H1 (cell line): Measurements from ENCODE around the gene SRRM3. TPM values are rescaled to one million over a fixed set of nuclear protein-coding genes. Genes with fewer than 3 reads are reported as not detected.

Experiments
- CTCF ChIA-PET: fragments of 300-600 bp; sonication (Branson Sonifier 250); formaldehyde crosslinking; loops from one replicate; lab custom pipeline; 2021; ENCODE audit not compliant: partially characterized antibody; lab: Charles Lee
- POLR2A ChIA-PET: fragments of 300-600 bp; sonication (Branson Sonifier 250); formaldehyde crosslinking; loops from one replicate; lab custom pipeline; 2021; ENCODE audit warnings: inconsistent platforms; ENCODE audit not compliant: partially characterized antibody; lab: Charles Lee
- DNase-seq, 2 experiments: peaks; one replicate each; pipeline versions ENCODE4 v3.0.0 to v3.0.0-alpha.2; 2010 to 2022; ENCODE audit warnings: low spot score in 2 of 2, low read depth in 1 of 2, mixed read lengths in 1 of 2
- FAIRE-seq: peaks from 2 replicates; lab custom pipeline; 2011; peaks lifted over from hg19 to GRCh38; lab: Jason Lieb, UNC
- H2AFZ ChIP-seq: 2 replicates; pipeline ENCODE4 v1.8.1; 2012; ENCODE audit warnings: low read length, inconsistent platforms
- H2AK5ac ChIP-seq: 2 replicates; pipeline ENCODE4 v1.6.1; 2013; ENCODE audit warnings: low read depth, low read length
- H2BK120ac ChIP-seq: replicated peaks from 2 replicates; pipeline ENCODE3; 2013; ENCODE audit warnings: low read depth, low read length, inconsistent platforms
- H2BK12ac ChIP-seq: 2 replicates; pipeline ENCODE4 v1.6.1; 2013; ENCODE audit warnings: low read depth, low read length
- H2BK15ac ChIP-seq: 2 replicates; pipeline ENCODE4 v1.6.1; 2013; ENCODE audit warnings: low read length
- H2BK20ac ChIP-seq: 2 replicates; pipeline ENCODE4 v1.6.1; 2013; ENCODE audit warnings: low read length
- H2BK5ac ChIP-seq: 2 replicates; pipeline ENCODE4 v1.6.1; 2013; ENCODE audit warnings: low read depth, low read length
- H3K14ac ChIP-seq: 2 replicates; pipeline ENCODE4 v1.6.1; 2013; ENCODE audit warnings: inconsistent platforms; ENCODE audit not compliant: insufficient read length
- H3K18ac ChIP-seq: 2 replicates; pipeline ENCODE4 v1.6.1; 2013; ENCODE audit warnings: low read length; ENCODE audit errors: extremely low read depth
- H3K23ac ChIP-seq: 2 replicates; pipeline ENCODE4 v1.6.1; 2013; ENCODE audit warnings: inconsistent platforms; ENCODE audit not compliant: insufficient read length
- H3K23me2 ChIP-seq: 2 replicates; pipeline ENCODE4 v1.6.1; 2013; ENCODE audit warnings: low read depth, low read length
- H3K27ac ChIP-seq: 2 replicates; pipeline ENCODE4 v1.6.1; 2011; ENCODE audit warnings: low read depth, low read length, inconsistent platforms
- H3K27me3 ChIP-seq, 4 experiments: replicated peaks in 1 of 4; 1 replicate in 1 of 4; 2 replicates in 3 of 4; pipeline versions ENCODE4 v1.6.1 to v1.8.1; 2011 to 2013; ENCODE audit warnings: low read length in 3 of 4, mild to moderate bottlenecking in 3 of 4, inconsistent platforms in 2 of 4, mixed read lengths in 2 of 4, moderate library complexity in 1 of 4; ENCODE audit not compliant: control insufficient read depth in 3 of 4, insufficient read depth in 3 of 4; ENCODE audit errors: extremely low read depth in 1 of 4
- H3K36me3 ChIP-seq, 4 experiments: 2 replicates each; pipeline versions ENCODE4 v1.6.1 to v1.8.1; 2011 to 2013; ENCODE audit warnings: mild to moderate bottlenecking in 4 of 4, low read length in 3 of 4, moderate library complexity in 2 of 4, control low read depth in 1 of 4, inconsistent platforms in 1 of 4; ENCODE audit not compliant: insufficient read depth in 4 of 4, control insufficient read depth in 2 of 4
- H3K4ac ChIP-seq: replicated peaks from 2 replicates; pipeline ENCODE3; 2013; ENCODE audit warnings: low read length, low read depth, mixed read lengths, inconsistent platforms; ENCODE audit not compliant: insufficient read length
- H3K4me1 ChIP-seq, 4 experiments: replicated peaks in 1 of 4; 1 replicate in 1 of 4; 2 replicates in 3 of 4; pipeline versions ENCODE4 v1.6.1 to v1.8.1; 2011 to 2013; ENCODE audit warnings: low read length in 3 of 4, inconsistent platforms in 2 of 4, mixed read lengths in 1 of 4; ENCODE audit not compliant: insufficient read depth in 4 of 4, control insufficient read depth in 3 of 4
- H3K4me2 ChIP-seq, 2 experiments: 2 replicates each; pipeline versions ENCODE4 v1.6.1 to v1.8.1; 2011 to 2013; ENCODE audit warnings: low read depth in 2 of 2, low read length in 2 of 2, control low read depth in 1 of 2, inconsistent platforms in 1 of 2, mild to moderate bottlenecking in 1 of 2; ENCODE audit not compliant: insufficient read depth in 1 of 2
- H3K4me3 ChIP-seq, 4 experiments: fragments of 200-600, 300-600 bp in 1 of 4; sonication (generic), shearing (Covaris generic), sonication (Bioruptor Twin) in 1 of 4; 2 replicates each; pipeline versions ENCODE4 v1.5.1 to v1.8.1; 2011 to 2016; ENCODE audit warnings: low read length in 4 of 4, low read depth in 3 of 4, control low read depth in 2 of 4, inconsistent platforms in 2 of 4, mild to moderate bottlenecking in 2 of 4, mixed read lengths in 1 of 4, moderate library complexity in 1 of 4; ENCODE audit not compliant: insufficient read depth in 2 of 4; ENCODE audit errors: extremely low read depth in 1 of 4
- H3K56ac ChIP-seq: replicated peaks from 2 replicates; pipeline ENCODE3; 2013; ENCODE audit warnings: low read depth, mild to moderate bottlenecking, mixed read lengths, low read length, inconsistent platforms; ENCODE audit not compliant: insufficient read length
- H3K79me1 ChIP-seq: 2 replicates; pipeline ENCODE4 v1.6.1; 2013; ENCODE audit warnings: low read depth, low read length, control low read depth
- H3K79me2 ChIP-seq, 2 experiments: 2 replicates each; pipeline versions ENCODE4 v1.6.1 to v1.8.1; 2012 to 2013; ENCODE audit warnings: low read length in 2 of 2, mild to moderate bottlenecking in 2 of 2, inconsistent platforms in 1 of 2; ENCODE audit not compliant: insufficient read depth in 2 of 2, control insufficient read depth in 1 of 2
- H3K9ac ChIP-seq, 4 experiments: replicated peaks in 1 of 4; 1 replicate in 1 of 4; 2 replicates in 3 of 4; pipeline versions ENCODE4 v1.6.1 to v1.8.1; 2011 to 2013; ENCODE audit warnings: low read depth in 3 of 4, low read length in 3 of 4, control low read depth in 2 of 4, mild to moderate bottlenecking in 2 of 4, moderate library complexity in 2 of 4, inconsistent platforms in 1 of 4; ENCODE audit errors: extremely low read depth in 1 of 4
- H3K9me3 ChIP-seq, 2 experiments: 2 replicates each; pipeline versions ENCODE4 v1.6.1 to v1.8.1; 2012 to 2013; ENCODE audit warnings: mild to moderate bottlenecking in 2 of 2, moderate library complexity in 2 of 2, control low read depth in 1 of 2, inconsistent platforms in 1 of 2, low read depth in 1 of 2, low read length in 1 of 2, mixed read lengths in 1 of 2; ENCODE audit not compliant: insufficient read depth in 2 of 2
- H4K20me1 ChIP-seq, 2 experiments: replicated peaks in 1 of 2; 2 replicates each; pipeline versions ENCODE3 to v1.8.1; 2011 to 2013; ENCODE audit warnings: inconsistent platforms in 2 of 2, low read length in 2 of 2, mild to moderate bottlenecking in 1 of 2; ENCODE audit not compliant: insufficient read depth in 2 of 2, control insufficient read depth in 1 of 2
- H4K5ac ChIP-seq: 2 replicates; pipeline ENCODE4 v1.6.1; 2013; ENCODE audit warnings: low read length, low read depth, mixed read lengths, inconsistent platforms; ENCODE audit not compliant: insufficient read length
- H4K8ac ChIP-seq: 2 replicates; pipeline ENCODE4 v1.8.0; 2013; ENCODE audit warnings: mild to moderate bottlenecking, moderate library complexity, low read length, inconsistent platforms; ENCODE audit not compliant: insufficient read depth; ENCODE audit errors: extremely low read depth
- H4K91ac ChIP-seq: replicated peaks from 2 replicates; pipeline ENCODE3; 2013; ENCODE audit warnings: low read length, mixed read lengths, inconsistent platforms; ENCODE audit not compliant: insufficient read length
- CHD2 ChIP-seq: IDR thresholded peaks from 2 replicates; pipeline ENCODE4 v1.6.1; 2012; ENCODE audit warnings: low read length, improper control_type of control experiment
- EGR1 ChIP-seq: IDR thresholded peaks from 2 replicates; pipeline ENCODE4 v1.6.1; 2011; ENCODE audit warnings: low read depth, low read length, borderline replicate concordance
- EZH2 ChIP-seq: fragments of 200-600 bp; sonication (generic); IDR thresholded peaks from 2 replicates; pipeline ENCODE4 v1.7.1; 2012; ENCODE audit warnings: low read depth, mild to moderate bottlenecking, moderate library complexity, low read length, inconsistent platforms; ENCODE audit not compliant: severe bottlenecking
- GABPA ChIP-seq: IDR thresholded peaks from 2 replicates; pipeline ENCODE4 v1.6.1; 2011; ENCODE audit warnings: mild to moderate bottlenecking, low read length, moderate library complexity, borderline replicate concordance; ENCODE audit not compliant: insufficient read depth
- JUND ChIP-seq: IDR thresholded peaks from 2 replicates; pipeline ENCODE4 v1.6.1; 2011; ENCODE audit warnings: mild to moderate bottlenecking, improper control_type of control experiment, low read length
- PHF8 ChIP-seq: fragments of 200-600 bp; sonication (generic); conservative IDR thresholded peaks from 2 replicates; pipeline ENCODE4 v1.7.1; 2012; ENCODE audit warnings: low read depth, mild to moderate bottlenecking, inconsistent platforms, low read length, moderate library complexity
- RAD21 ChIP-seq, 2 experiments: IDR thresholded peaks in 1 of 2; conservative IDR thresholded peaks in 1 of 2; 2 replicates each; pipeline ENCODE4 v1.6.1; 2011; ENCODE audit warnings: low read depth in 2 of 2, low read length in 2 of 2, improper control_type of control experiment in 1 of 2, inconsistent platforms in 1 of 2, mild to moderate bottlenecking in 1 of 2, moderate library complexity in 1 of 2
- RNF2 ChIP-seq: fragments of 200-900, 300-1000 bp; sonication (generic); IDR thresholded peaks from 2 replicates; pipeline ENCODE4 v1.7.1; 2016; ENCODE audit warnings: borderline replicate concordance, low read depth, mild to moderate bottlenecking, antibody characterized with exemption, low read length; ENCODE audit not compliant: poor library complexity, severe bottlenecking; ENCODE audit errors: missing control alignments
- SIRT6 ChIP-seq: IDR thresholded peaks from one replicate; pipeline ENCODE4 v1.7.1; 2012; ENCODE audit warnings: low read length, inconsistent platforms
- TEAD4 ChIP-seq: IDR thresholded peaks from 2 replicates; pipeline ENCODE4 v1.6.1; 2012; ENCODE audit warnings: low read depth, low read length, inconsistent platforms, mixed read lengths
- USF2 ChIP-seq: IDR thresholded peaks from 2 replicates; pipeline ENCODE4 v1.6.1; 2011; ENCODE audit warnings: low read length, improper control_type of control experiment
- ZNF274 ChIP-seq: IDR thresholded peaks from 2 replicates; pipeline ENCODE4 v1.7.0; 2012; ENCODE audit warnings: low read length, borderline replicate concordance; ENCODE audit errors: extremely low read depth
- WGBS, 2 experiments: shearing (Covaris generic) in 1 of 2; methylation state at CpG; one replicate each; pipeline versions ENCODE4 v1.1.6 to v1.1.7; 2013 to 2015; ENCODE audit warnings: low lambda C conversion rate in 2 of 2, mixed read lengths in 2 of 2, inconsistent platforms in 1 of 2, low coverage in 1 of 2, missing lambda C conversion rate in 1 of 2; ENCODE audit not compliant: insufficient replicate concordance in 2 of 2, insufficient coverage in 1 of 2, insufficient read length in 1 of 2; ENCODE audit errors: extremely low coverage in 1 of 2, missing lambda C conversion rate in 1 of 2; 5-methylcytosine and 5-hydroxymethylcytosine counted together
- polyA plus RNA-seq, 7 experiments: library from polyadenylated mRNA; depleted of rRNA in 3 of 7; stranded (reverse) in 5 of 7; unstranded in 2 of 7; fragments of >200 nt in 5 of 7; fragments of 200-250 nt in 2 of 7; gene quantifications; 1 replicate in 5 of 7; 2 replicates in 1 of 7; 4 replicates in 1 of 7; pipeline versions ENCODE4 v1.2.1 to v1.2.3, GENCODE V29; 2011 to 2013; ENCODE audit warnings: missing spikeins in 2 of 7, mixed read lengths in 2 of 7
- total RNA-seq: library from RNA; stranded (reverse); fragmentation: NEBNext Ultra II Directional; extraction: Animal tissue kit (Norgen Biotek cat#: 25700); gene quantifications from 2 replicates; pipeline ENCODE4 v1.2.1, GENCODE V29; 2021

Gene SRRM3
- total and polyA plus RNA-seq, 2 of the 8 experiments (the other 6 are each of a cell fraction or from before 2014, with no cell fraction given) = 10.4 to 17.4 TPM

GRCh38 chr7:76225951-76226350 lies 24.3 kb downstream of the SRRM3 start:
- Histone ChIP-seq H4K5ac (no peak overlapping the region), H3K9me3 (no peaks in the 10 kb centered on the region), H3K18ac (no peak overlapping the region), H3K4me3 (no peak overlapping the region), H3K56ac (no peak overlapping the region), H3K4ac (no peak overlapping the region), H3K4me2 (no peak overlapping the region), H3K27me3 (no peaks in the 10 kb centered on the region), H4K91ac (no peak overlapping the region), H2BK120ac (no peak overlapping the region), H2AFZ (no peak overlapping the region), H4K20me1 (no peaks in the 10 kb centered on the region), H3K79me2 (no peaks in the 10 kb centered on the region), H2AK5ac (no peak overlapping the region), H3K27ac (no peak overlapping the region), H3K23ac (no peak overlapping the region), H2BK20ac (no peak overlapping the region), H2BK12ac (peak overlapping the region; percentile 90; the same call in 1 of the 2 replicates), H2BK15ac (0 out of 2 replicates have a peak overlapping the region, but pooled peaks have one; percentile 1), H3K4me1 (peaks cover 5 to 18% (median 7%) of the 10 kb centered on the region in 4 experiments), H2BK5ac (no peak overlapping the region), H3K23me2 (no peaks in the 10 kb centered on the region), H3K36me3 (no peaks in the 10 kb centered on the region), H4K8ac (no peak overlapping the region), H3K9ac (no peak overlapping the region; a peak in 1 of 7 replicates), H3K79me1 (no peaks in the 10 kb centered on the region), H3K14ac (no peak overlapping the region)
- FAIRE-seq (no peak), DNase-seq (no peak)
- CTCF ChIA-PET = interaction anchor here (0.9 to 4.6 kb wide), 6 partner anchors 20 to 47 kb away, joined by 3 to 24 read pairs (median 4); partner anchors contain the start of gene SRRM3
- POLR2A ChIA-PET = interaction anchor here (1.0 to 6.4 kb wide), 6 partner anchors 8 to 31 kb away, joined by 3 to 41 read pairs (median 4); no protein-coding TSS in a partner anchor
- 90% methylated on average over 2 of the region's 2 CpGs; no CpG with 5 or more reads in 1 of the 2 experiments for WGBS, 2 experiments
- TF ChIP-seq USF2 (no peak), RAD21 (IDR thresholded peaks at IDR 0.05 in 1 of 2, conservative IDR thresholded peaks at IDR 0.05 in 1 of 2; ENCODE audit: low read depth in 2 of 2, low read length in 2 of 2) (no peak), CHD2 (no peak), SIRT6 (no peak), GABPA (no peak), EGR1 (no peak), EZH2 (no peak), RNF2 (no peak), JUND (no peak), PHF8 (no peak), TEAD4 (no peak), ZNF274 (no peak)
